Measurements from ENCODE around the gene RGL2. TPM values are rescaled to one million over a fixed set of nuclear protein-coding genes. Genes with fewer than 3 reads are reported as not detected.

The RGL2 gene
- total and polyA plus RNA-seq, 2 of the 13 experiments (the other 11 are each of a cell fraction or from before 2014, with no cell fraction given) = 22.9 to 47.4 TPM

DNA sequence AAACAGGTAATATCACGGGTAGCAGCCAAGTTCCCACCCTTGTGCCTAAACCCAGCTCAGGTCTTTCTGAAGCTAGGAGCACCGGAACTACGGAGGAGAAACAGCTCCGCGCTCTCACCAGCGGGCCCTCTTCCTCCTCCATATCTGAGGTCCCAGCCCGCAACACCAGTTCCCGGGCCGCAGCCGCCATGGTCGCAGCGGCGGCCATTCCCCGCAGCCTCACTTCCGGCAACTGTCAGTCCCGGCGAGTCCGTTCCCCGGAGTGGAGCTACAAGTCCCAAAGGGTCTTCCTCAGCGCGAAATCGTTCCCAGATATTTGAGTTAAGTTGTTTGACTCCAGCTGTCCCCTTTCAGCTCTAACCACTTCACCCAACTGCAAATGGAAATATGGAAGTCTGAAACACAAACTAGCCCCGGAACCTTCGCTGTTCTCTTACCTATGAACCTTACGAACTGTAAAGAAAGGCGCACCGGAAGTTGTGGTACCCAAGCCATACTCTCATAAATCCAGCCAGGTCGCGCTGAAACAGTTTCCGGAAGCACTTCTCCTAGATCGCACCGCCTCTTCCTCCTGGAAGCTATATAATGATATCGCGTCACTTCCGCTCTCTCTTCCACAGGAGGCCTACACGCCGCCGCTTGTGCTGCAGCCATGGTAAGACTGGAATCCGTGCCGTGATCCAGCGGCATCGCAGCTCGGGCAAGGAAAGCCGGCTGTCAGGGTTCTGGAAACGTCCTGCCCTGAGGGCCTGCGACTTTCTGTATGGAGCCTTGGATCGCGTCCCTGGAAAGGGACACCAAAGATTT is 27.1 kb downstream of the RGL2 start, which contains the start of the genes RPS18 and VPS52 (continued):
- TF ChIP-seq ZKSCAN5 (CRISPR knock-in tag; IDR thresholded peaks at IDR 0.05) (no peak), ZNF430 (CRISPR knock-in tag; IDR thresholded peaks at IDR 0.05) (peak; percentile 96), MAFG (CRISPR knock-in tag; IDR thresholded peaks at IDR 0.05) (no peak; the same call in 1 of the 2 replicates), ERF (CRISPR knock-in tag; IDR thresholded peaks at IDR 0.05) (peak; percentile 79), ZNF180 (CRISPR knock-in tag; IDR thresholded peaks at IDR 0.05; ENCODE audit: borderline replicate concordance, low read depth) (peak; percentile 27; the same call in 1 of the 2 replicates), NFE2 (CRISPR knock-in tag; IDR thresholded peaks at IDR 0.05) (no peak; the same call in 1 of the 2 replicates), ATRX (CRISPR knock-in tag; IDR thresholded peaks at IDR 0.05; ENCODE audit: borderline replicate concordance) (0 out of 2 replicates have a peak, but pooled peaks have one; percentile 53), THAP11 (CRISPR knock-in tag; IDR thresholded peaks at IDR 0.05) (peak; percentile 97), PTBP1 (IDR thresholded peaks at IDR 0.05; ENCODE audit: low read depth, low read length, poor library complexity, severe bottlenecking) (no peak), ZBTB7A (CRISPR knock-in tag; IDR thresholded peaks at IDR 0.05) (no peak; the same call in 1 of the 2 replicates), ZNF816 (CRISPR knock-in tag; IDR thresholded peaks at IDR 0.05; ENCODE audit: borderline replicate concordance) (no peak), ZNF484 (CRISPR knock-in tag; IDR thresholded peaks at IDR 0.05; ENCODE audit: borderline replicate concordance, low read depth) (no peak), ZFX (CRISPR knock-in tag; IDR thresholded peaks at IDR 0.05; ENCODE audit: low read depth) (peak; percentile 98), ZNF281 (CRISPR knock-in tag; IDR thresholded peaks at IDR 0.05; ENCODE audit: borderline replicate concordance) (no peak; the same call in 1 of the 2 replicates), ZNF713 (CRISPR knock-in tag; IDR thresholded peaks at IDR 0.05) (peak; percentile 92), POGK (CRISPR knock-in tag; conservative IDR thresholded peaks at IDR 0.05) (peak; percentile 83), PBX2 (CRISPR knock-in tag; IDR thresholded peaks at IDR 0.05) (no peak; the same call in 1 of the 2 replicates), SNAI1 (CRISPR knock-in tag; IDR thresholded peaks at IDR 0.05; ENCODE audit: borderline replicate concordance) (peak; percentile 56; the same call in 1 of the 2 replicates), DR1 (CRISPR knock-in tag; IDR thresholded peaks at IDR 0.05) (peak; percentile 99), ZNF343 (CRISPR knock-in tag; IDR thresholded peaks at IDR 0.05) (peak; percentile 70), TCF7L2 (IDR thresholded peaks at IDR 0.05; ENCODE audit: low read depth, low read length) (no peak)
- TF ChIP-seq, protein P1, sequence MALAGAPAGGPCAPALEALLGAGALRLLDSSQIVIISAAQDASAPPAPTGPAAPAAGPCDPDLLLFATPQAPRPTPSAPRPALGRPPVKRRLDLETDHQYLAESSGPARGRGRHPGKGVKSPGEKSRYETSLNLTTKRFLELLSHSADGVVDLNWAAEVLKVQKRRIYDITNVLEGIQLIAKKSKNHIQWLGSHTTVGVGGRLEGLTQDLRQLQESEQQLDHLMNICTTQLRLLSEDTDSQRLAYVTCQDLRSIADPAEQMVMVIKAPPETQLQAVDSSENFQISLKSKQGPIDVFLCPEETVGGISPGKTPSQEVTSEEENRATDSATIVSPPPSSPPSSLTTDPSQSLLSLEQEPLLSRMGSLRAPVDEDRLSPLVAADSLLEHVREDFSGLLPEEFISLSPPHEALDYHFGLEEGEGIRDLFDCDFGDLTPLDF (CRISPR knock-in tag; IDR thresholded peaks at IDR 0.05) = peak; percentile 54

All from HepG2 (cell line).